ENCODE results near the gene CFAP119. TPM values are rescaled to one million over a fixed set of nuclear protein-coding genes. Genes with fewer than 3 reads are reported as not detected.

Gene CFAP119
- total and polyA plus RNA-seq, 2 donors (not counting 3 experiments of a cell fraction or from before 2014, with no cell fraction given), result 6.5 to 9.5 TPM

DNA sequence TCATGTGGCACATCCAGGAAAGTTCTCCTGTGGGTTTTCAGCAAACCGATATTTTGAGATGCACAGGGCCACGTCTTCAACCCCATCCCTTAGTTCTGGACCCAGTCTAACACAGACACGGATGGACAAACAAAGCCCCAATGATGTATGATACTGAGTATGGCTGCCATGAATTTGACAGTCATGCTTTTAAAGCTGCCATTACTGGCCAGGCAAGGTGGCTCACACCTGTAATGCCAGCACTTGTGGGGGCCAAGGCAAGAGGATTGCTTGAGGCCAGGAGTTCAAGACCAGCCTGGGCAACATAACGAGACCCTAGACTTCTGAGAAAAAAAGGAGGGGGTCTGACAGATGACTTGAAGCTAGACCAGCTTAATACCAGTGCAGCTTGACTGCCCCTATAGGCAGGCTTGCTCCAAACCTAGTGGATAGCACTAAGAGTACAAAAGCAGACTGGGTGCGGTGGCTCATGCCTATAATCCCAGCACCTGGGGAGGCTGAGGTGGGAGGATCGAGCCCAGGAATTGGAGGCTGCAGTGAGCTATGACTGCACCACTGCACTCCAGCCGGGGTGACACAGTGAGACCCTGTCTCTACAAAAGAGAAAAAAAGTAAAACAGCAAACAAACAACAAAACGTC, 35.9 kb upstream of the CFAP119 start:
- POLR2A ChIA-PET, result no interaction called here
- CTCF ChIA-PET, result interaction anchor here (0.7 to 3.0 kb wide), 5 partner anchors 11 to 56 kb away, joined by 3 to 12 read pairs (median 4); partner anchors contain the start of gene ZNF629
- no TSS peak for BruUV-seq (replicated peaks)
- H3K9ac ChIP-seq (replicated peaks; ENCODE audit: extremely low read depth, insufficient read depth, low read length), result no peak overlapping the region
- no peaks in the 10 kb centered on the region for H3K79me2 ChIP-seq (ENCODE audit: control insufficient read depth, insufficient read depth, low read length)
- dilution Hi-C loops (cut with MboI; ENCODE audit: extremely low pct_ligation_motif_present, low sequenced_read_pairs) (no loop called here), intact Hi-C loops (cut with micrococcal nuclease) (no loop called here)
- H3K27ac ChIP-seq (ENCODE audit: insufficient read depth, low read depth, low read length), result no peak overlapping the region
- DNase-seq (ENCODE audit: low read depth, low spot score), result no peak
- no peaks in the 10 kb centered on the region for H3K9me1 ChIP-seq (replicated peaks; ENCODE audit: control insufficient read depth, extremely low read depth, insufficient read depth, low read length)
- H3K27me3 ChIP-seq (ENCODE audit: control insufficient read depth in 2 of 2, insufficient read depth in 2 of 2, low read length in 2 of 2), result no peaks in the 10 kb centered on the region
- H3K4me2 ChIP-seq (ENCODE audit: insufficient read depth, low read length), result no peak overlapping the region
- no peaks in the 10 kb centered on the region for H3K9me3 ChIP-seq (replicated peaks; ENCODE audit: control insufficient read depth, insufficient read depth, low read length)
- H2AFZ ChIP-seq (ENCODE audit: low read depth, low read length), result no peak overlapping the region
- TF ChIP-seq, protein P1, sequence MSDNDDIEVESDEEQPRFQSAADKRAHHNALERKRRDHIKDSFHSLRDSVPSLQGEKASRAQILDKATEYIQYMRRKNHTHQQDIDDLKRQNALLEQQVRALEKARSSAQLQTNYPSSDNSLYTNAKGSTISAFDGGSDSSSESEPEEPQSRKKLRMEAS (IDR thresholded peaks at IDR 0.05; ENCODE audit: insufficient read depth, insufficient read length), result no peak
- TF ChIP-seq, protein P2, sequence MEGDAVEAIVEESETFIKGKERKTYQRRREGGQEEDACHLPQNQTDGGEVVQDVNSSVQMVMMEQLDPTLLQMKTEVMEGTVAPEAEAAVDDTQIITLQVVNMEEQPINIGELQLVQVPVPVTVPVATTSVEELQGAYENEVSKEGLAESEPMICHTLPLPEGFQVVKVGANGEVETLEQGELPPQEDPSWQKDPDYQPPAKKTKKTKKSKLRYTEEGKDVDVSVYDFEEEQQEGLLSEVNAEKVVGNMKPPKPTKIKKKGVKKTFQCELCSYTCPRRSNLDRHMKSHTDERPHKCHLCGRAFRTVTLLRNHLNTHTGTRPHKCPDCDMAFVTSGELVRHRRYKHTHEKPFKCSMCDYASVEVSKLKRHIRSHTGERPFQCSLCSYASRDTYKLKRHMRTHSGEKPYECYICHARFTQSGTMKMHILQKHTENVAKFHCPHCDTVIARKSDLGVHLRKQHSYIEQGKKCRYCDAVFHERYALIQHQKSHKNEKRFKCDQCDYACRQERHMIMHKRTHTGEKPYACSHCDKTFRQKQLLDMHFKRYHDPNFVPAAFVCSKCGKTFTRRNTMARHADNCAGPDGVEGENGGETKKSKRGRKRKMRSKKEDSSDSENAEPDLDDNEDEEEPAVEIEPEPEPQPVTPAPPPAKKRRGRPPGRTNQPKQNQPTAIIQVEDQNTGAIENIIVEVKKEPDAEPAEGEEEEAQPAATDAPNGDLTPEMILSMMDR (IDR thresholded peaks at IDR 0.05; ENCODE audit: extremely low read depth in 1 of 2, insufficient read depth in 1 of 2, low read depth in 1 of 2, low read length in 2 of 2), result peak in 1 of 2 donors; percentile 6
- TF ChIP-seq GATA2 (IDR thresholded peaks at IDR 0.05; ENCODE audit: insufficient read depth, insufficient read length, low read depth, low read length) (no peak), JUN (IDR thresholded peaks at IDR 0.05; ENCODE audit: borderline replicate concordance, insufficient read depth, insufficient read length, low read depth) (no peak), POLR2AphosphoS5 (IDR thresholded peaks at IDR 0.05; ENCODE audit: insufficient read depth, low read depth, low read length) (no peak), POLR2A (IDR thresholded peaks at IDR 0.05; ENCODE audit: low read depth, low read length) (no peak)
- no peaks in the 10 kb centered on the region for H4K20me1 ChIP-seq (replicated peaks; ENCODE audit: control insufficient read depth, extremely low read depth, insufficient read depth, low read length)
- H3K36me3 ChIP-seq (ENCODE audit: control insufficient read depth in 2 of 2, extremely low read depth in 1 of 2, insufficient read depth in 2 of 2, low read length in 2 of 2), result no peaks in the 10 kb centered on the region
- FAIRE-seq, result no peak
- no peaks in the 10 kb centered on the region for H3K4me1 ChIP-seq (ENCODE audit: control insufficient read depth, extremely low read depth, insufficient read depth, low read length)
- H3K4me3 ChIP-seq (replicated peaks in 1 of 3; ENCODE audit: insufficient read depth in 1 of 3, low read depth in 1 of 3, low read length in 3 of 3), result no peak overlapping the region

Measured in endothelial cell of umbilical vein (primary cell).